Central memory CD4-positive, alpha-beta T cell (primary cell): Measurements from ENCODE around the gene GALNT10.

Experiments
- DNase-seq: peaks from one replicate; pipeline ENCODE4 v3.0.0; 2022

GALNT10 gene

GRCh38 chr5:154386952-154387629 is 196.6 kb downstream of the GALNT10 start:
- DNase-seq = no peak

- no peak for DNase-seq
Observed at GRCh38 chr5:154388842-154389241, 198.3 kb downstream of the GALNT10 start.

GRCh38 chr5:154390096-154390495 is 199.6 kb downstream of the GALNT10 start:
- no peak for DNase-seq

- DNase-seq = no peak
Observed at GRCh38 chr5:154390746-154391359, 200.3 kb downstream of the GALNT10 start.

- no peak for DNase-seq
Observed at GRCh38 chr5:154391788-154392187, 201.3 kb downstream of the GALNT10 start.

- no peak for DNase-seq
Observed at GRCh38 chr5:154393850-154394249, 203.3 kb downstream of the GALNT10 start.

GRCh38 chr5:154394307-154394706 is 203.8 kb downstream of the GALNT10 start:
- no peak for DNase-seq

- DNase-seq = no peak
Observed at GRCh38 chr5:154395407-154396106, 205.0 kb downstream of the GALNT10 start.

GRCh38 chr5:154396128-154396527 is 205.6 kb downstream of the GALNT10 start:
- DNase-seq = no peak

GRCh38 chr5:154397652-154398406 is 207.3 kb downstream of the GALNT10 start:
- no peak for DNase-seq

- DNase-seq = no peak
Observed at GRCh38 chr5:154400678-154401077, 210.1 kb downstream of the GALNT10 start.

- no peak for DNase-seq
Observed at GRCh38 chr5:154401355-154401754, 210.8 kb downstream of the GALNT10 start.

GRCh38 chr5:154401931-154402330 is 211.4 kb downstream of the GALNT10 start:
- DNase-seq = no peak

GRCh38 chr5:154402611-154403010 is 212.1 kb downstream of the GALNT10 start:
- DNase-seq = no peak

- DNase-seq = no peak
Observed at GRCh38 chr5:154403234-154403633, 212.7 kb downstream of the GALNT10 start.

GRCh38 chr5:154403776-154404387 is 213.3 kb downstream of the GALNT10 start:
- DNase-seq = no peak

GRCh38 chr5:154405078-154405792 is 214.7 kb downstream of the GALNT10 start:
- DNase-seq = peak; percentile 48

- DNase-seq = no peak
Observed at GRCh38 chr5:154406231-154406630, 215.7 kb downstream of the GALNT10 start.

- DNase-seq = no peak
Observed at GRCh38 chr5:154406826-154407225, 216.3 kb downstream of the GALNT10 start.

- no peak for DNase-seq
Observed at GRCh38 chr5:154408811-154409210, 218.3 kb downstream of the GALNT10 start.

GRCh38 chr5:154409230-154409840 is 218.8 kb downstream of the GALNT10 start:
- DNase-seq = no peak

- no peak for DNase-seq
Observed at GRCh38 chr5:154410008-154410407, 219.5 kb downstream of the GALNT10 start.
